K562 (cell line): ENCODE data around the gene DNAH8. TPM values are rescaled to one million over a fixed set of nuclear protein-coding genes. Genes with fewer than 3 reads are reported as not detected.

Source experiments
- ATAC-seq: fragments of 200-7000 bp; cut with Tn5 transposase; 3 replicates; pipeline ENCODE4 v1.9.1; 2020; ENCODE audit warnings: moderate library complexity
- BruUV-seq: library from RNA; stranded (reverse); fragments of 400-500 nt; replicated peaks from 2 replicates; lab custom pipeline; 2021; lab: Mats Ljungman, UMichigan
- CTCF ChIA-PET: fragments of 300-600 bp; formaldehyde crosslinking; extraction: SDS; loops from one replicate; lab custom pipeline; 2021; ENCODE audit warnings: low intra/inter-chr PET ratio; lab: Yijun Ruan, JAX
- POLR2A ChIA-PET: fragments of 300-600, 350-650 bp; sonication (Branson Sonifier 250); formaldehyde crosslinking; extraction: SDS; loops from one replicate; lab custom pipeline; 2021; ENCODE audit warnings: antibody characterized with exemption, inconsistent platforms; lab: Yijun Ruan, JAX
- DNase-seq, 4 experiments: peaks; one replicate each; pipeline versions ENCODE4 v3.0.0 to v3.0.0-alpha.2; 2011 to 2018; ENCODE audit warnings: low spot score in 3 of 4, mixed read lengths in 3 of 4; ENCODE audit errors: extremely low read depth in 1 of 4
- FAIRE-seq: peaks from 2 replicates; lab custom pipeline; 2011; peaks lifted over from hg19 to GRCh38; lab: Jason Lieb, UNC
- H2AFZ ChIP-seq: 2 replicates; pipeline ENCODE4 v1.6.0; 2011; ENCODE audit warnings: low read depth, low read length, control low read depth, inconsistent platforms
- H3K27ac ChIP-seq: fragments of 200-600 bp; 3 replicates; pipeline ENCODE4 v1.8.0; 2011; ENCODE audit warnings: low read depth, mild to moderate bottlenecking, control low read depth, inconsistent platforms, low read length, moderate library complexity, mixed read lengths; ENCODE audit errors: extremely low read depth
- H3K27me3 ChIP-seq, 2 experiments: fragments of 300-600 bp in 1 of 2; 2 replicates in 1 of 2; 3 replicates in 1 of 2; pipeline versions ENCODE4 v1.6.0 to v1.8.0; 2011; ENCODE audit warnings: inconsistent platforms in 2 of 2, low read length in 2 of 2, mild to moderate bottlenecking in 1 of 2, mixed read lengths in 1 of 2, moderate library complexity in 1 of 2; ENCODE audit not compliant: control insufficient read depth in 2 of 2, insufficient read depth in 2 of 2
- H3K36me3 ChIP-seq: fragments of 300-600 bp; 3 replicates; pipeline ENCODE4 v1.8.0; 2011; ENCODE audit warnings: mild to moderate bottlenecking, low read length, inconsistent platforms; ENCODE audit not compliant: control insufficient read depth, insufficient read depth
- H3K4me1 ChIP-seq, 2 experiments: fragments of 200-600 bp in 1 of 2; replicated peaks in 1 of 2; 2 replicates in 1 of 2; 3 replicates in 1 of 2; pipeline versions ENCODE4 v1.5.1 to v1.8.0; 2011; ENCODE audit warnings: inconsistent platforms in 2 of 2, low read length in 2 of 2, mild to moderate bottlenecking in 1 of 2, mixed read lengths in 1 of 2, moderate library complexity in 1 of 2; ENCODE audit not compliant: control insufficient read depth in 2 of 2, insufficient read depth in 2 of 2
- H3K4me2 ChIP-seq: 2 replicates; pipeline ENCODE4 v1.6.1; 2011; ENCODE audit warnings: low read length, control low read depth, inconsistent platforms, mixed read lengths; ENCODE audit not compliant: insufficient read depth
- H3K4me3 ChIP-seq: fragments of 200-600 bp; sonication (generic), shearing (Covaris generic); 2 replicates; pipeline ENCODE4 v1.5.1; 2016; ENCODE audit warnings: control low read depth, inconsistent platforms
- H3K79me2 ChIP-seq: fragments of 200-600 bp; 3 replicates; pipeline ENCODE4 v1.8.0; 2011; ENCODE audit warnings: low read length, inconsistent platforms; ENCODE audit not compliant: control insufficient read depth, insufficient read depth
- H3K9ac ChIP-seq, 2 experiments: 2 replicates each; pipeline versions ENCODE4 v1.6.0 to v1.6.1; 2011; ENCODE audit warnings: low read depth in 2 of 2, low read length in 2 of 2, control low read depth in 1 of 2, inconsistent platforms in 1 of 2, mild to moderate bottlenecking in 1 of 2, mixed read lengths in 1 of 2; ENCODE audit not compliant: insufficient read depth in 1 of 2
- H3K9me1 ChIP-seq: one replicate; pipeline ENCODE4 v1.6.0; 2011; ENCODE audit warnings: inconsistent platforms, mild to moderate bottlenecking, low read length, moderate library complexity; ENCODE audit not compliant: control insufficient read depth, insufficient read depth
- H3K9me3 ChIP-seq: replicated peaks from 2 replicates; pipeline ENCODE4 v1.5.1; 2011; ENCODE audit warnings: low read depth, low read length, inconsistent platforms; ENCODE audit not compliant: control insufficient read depth, insufficient read depth
- H4K20me1 ChIP-seq: replicated peaks from 2 replicates; pipeline ENCODE4 v1.6.1; 2011; ENCODE audit warnings: low read length, inconsistent platforms, mixed read lengths; ENCODE audit not compliant: control insufficient read depth, insufficient read depth
- CTCF ChIP-seq, 3 experiments: IDR thresholded peaks in 2 of 3; conservative IDR thresholded peaks in 1 of 3; 2 replicates each; pipeline ENCODE4 v1.5.1; 2011 to 2012; ENCODE audit warnings: low read length in 3 of 3, mild to moderate bottlenecking in 3 of 3, control low read depth in 2 of 3, improper control_type of control experiment in 1 of 3, inconsistent platforms in 1 of 3, low read depth in 1 of 3, mixed read lengths in 1 of 3, moderate library complexity in 1 of 3; ENCODE audit not compliant: insufficient read depth in 2 of 3
- GABPA ChIP-seq: fragments of 200-800 bp; sonication (Bioruptor generic); conservative IDR thresholded peaks from 2 replicates; pipeline ENCODE4 v1.6.1; 2016; ENCODE audit warnings: low read depth, missing genetic modification characterization, missing compliant biosample characterization
- GATA2 ChIP-seq: sonication (generic); formaldehyde crosslinking; IDR thresholded peaks from 2 replicates; pipeline ENCODE4 v1.4.0; 2020; ENCODE audit warnings: mild to moderate bottlenecking, missing genetic modification reagents
- GTF2F1 ChIP-seq: IDR thresholded peaks from 2 replicates; pipeline ENCODE4 v1.6.1; 2011; ENCODE audit warnings: low read depth, low read length, improper control_type of control experiment
- HES1 ChIP-seq: fragments of 450-650 bp; IDR thresholded peaks from 2 replicates; pipeline ENCODE4 v1.6.1; 2016; ENCODE audit warnings: low read depth, mild to moderate bottlenecking, moderate library complexity
- HNRNPL ChIP-seq: fragments of 200-400 bp; formaldehyde crosslinking; IDR thresholded peaks from 2 replicates; pipeline ENCODE4 v1.6.1; 2017; ENCODE audit warnings: low read depth, mild to moderate bottlenecking, low read length
- LCOR ChIP-seq: sonication (generic); formaldehyde crosslinking; IDR thresholded peaks from 2 replicates; pipeline ENCODE4 v1.8.0; 2022; ENCODE audit warnings: mild to moderate bottlenecking, missing genetic modification reagents
- POLR2A ChIP-seq: fragments of 450-650 bp; conservative IDR thresholded peaks from 2 replicates; pipeline ENCODE4 v1.6.1; 2016
- STAG1 ChIP-seq: sonication (generic); formaldehyde crosslinking; IDR thresholded peaks from 2 replicates; pipeline ENCODE4 v1.5.0; 2020; ENCODE audit warnings: missing genetic modification reagents, borderline replicate concordance
- TCF3 ChIP-seq: sonication (generic); formaldehyde crosslinking; IDR thresholded peaks from 2 replicates; pipeline ENCODE4 v1.4.0; 2020; ENCODE audit warnings: mild to moderate bottlenecking, missing genetic modification reagents
- THRB ChIP-seq: fragments of 450-650 bp; formaldehyde crosslinking; conservative IDR thresholded peaks from 2 replicates; pipeline ENCODE4 v1.4.0; 2022; ENCODE audit warnings: mild to moderate bottlenecking, missing genetic modification characterization
- USF2 ChIP-seq: sonication (generic); formaldehyde crosslinking; IDR thresholded peaks from 2 replicates; pipeline ENCODE4 v1.5.0; 2020; ENCODE audit warnings: missing genetic modification reagents
- ZHX1 ChIP-seq: fragments of 150-350 bp; conservative IDR thresholded peaks from 2 replicates; pipeline ENCODE4 v1.6.1; 2014; ENCODE audit warnings: low read length
- ZNF184 ChIP-seq: sonication (generic); formaldehyde crosslinking; IDR thresholded peaks from 2 replicates; pipeline ENCODE4 v1.5.0; 2020; ENCODE audit warnings: missing genetic modification reagents
- ZNF253 ChIP-seq: fragments of 250-450 bp; sonication (Bioruptor Pico); conservative IDR thresholded peaks from 2 replicates; pipeline ENCODE4 v1.6.1; 2021; ENCODE audit warnings: mild to moderate bottlenecking
- WGBS: fragments of 100-300 bp; shearing (Covaris generic); methylation state at CpG from one replicate; pipeline ENCODE4 v1.1.6; 2016; ENCODE audit warnings: low coverage, mixed read lengths; ENCODE audit not compliant: insufficient coverage; ENCODE audit errors: missing lambda C conversion rate; 5-methylcytosine and 5-hydroxymethylcytosine counted together
- in situ Hi-C: fragments of 300-500 bp; cut with MboI; formaldehyde crosslinking; loops from 4 replicates; pipeline ENCODE4 v1.15.0; 2018; ENCODE audit warnings: inconsistent platforms, mixed read lengths
- intact Hi-C: fragments of 100-400 bp; cut with micrococcal nuclease; formaldehyde crosslinking; loops from 2 replicates; pipeline ENCODE4 v1.14.2; 2022
- polyA plus RNA-seq, 8 experiments: library from polyadenylated mRNA; depleted of rRNA in 4 of 8; stranded (reverse) in 5 of 8; unstranded in 3 of 8; fragments of >200 nt; fragmentation: Nextera tagmentation in 2 of 8; fragmentation: Illumina TruSeq in 1 of 8; extraction: Ambion mirVana in 2 of 8; extraction: Trizol in 1 of 8; gene quantifications; 2 replicates each; pipeline versions ENCODE4 v1.2.1 to v1.2.3, GENCODE V29; 2011 to 2014; ENCODE audit warnings: inconsistent platforms in 1 of 8, missing spikeins in 1 of 8
- total RNA-seq, 7 experiments: library from RNA; depleted of rRNA in 6 of 7; stranded (reverse); fragments of >200 nt in 6 of 7; fragmentation: Illumina TruSeq in 2 of 7; extraction: Trizol in 2 of 7; gene quantifications; 2 replicates each; pipeline versions ENCODE4 v1.2.1 to v1.2.3, GENCODE V29; 2011 to 2021; ENCODE audit warnings: low replicate concordance in 1 of 7

DNAH8 gene
- total and polyA plus RNA-seq, 9 of the 15 experiments (the other 6 are each of a cell fraction or from before 2014, with no cell fraction given) = 1.2 to 4.2 (median 2.9) TPM

GRCh38 chr6:39016839-39017546, 301.9 kb downstream of the DNAH8 start:
- POLR2A ChIA-PET = interaction anchor here (0.6 to 1.8 kb wide), 4 partner anchors 9 to 574 kb away, joined by 3 to 4 read pairs (median 3); no protein-coding TSS in a partner anchor
- no peak for ATAC-seq
- no peak overlapping the region for H3K4me3 ChIP-seq
- H4K20me1 ChIP-seq = no peaks in the 10 kb centered on the region
- no peaks in the 10 kb centered on the region for H3K79me2 ChIP-seq
- peaks cover 21 to 36% of the 10 kb centered on the region in 2 experiments for H3K27me3 ChIP-seq
- no peak overlapping the region for H3K4me2 ChIP-seq
- no peak overlapping the region for H3K27ac ChIP-seq
- 4% methylated on average over 7 of the region's 7 CpGs for WGBS
- intact Hi-C loops = no loop called here
- no peak overlapping the region for H3K9ac ChIP-seq
- no peaks in the 10 kb centered on the region for H3K4me1 ChIP-seq
- H3K36me3 ChIP-seq = no peaks in the 10 kb centered on the region
- TF ChIP-seq GTF2F1 (no peak), ZHX1 (no peak), TCF3 (no peak), ZNF253 (CRISPR knock-in tag) (no peak), HNRNPL (no peak), STAG1 (CRISPR knock-in tag) (no peak), THRB (CRISPR knock-in tag) (no peak), LCOR (CRISPR knock-in tag) (no peak), GABPA (no peak), GATA2 (CRISPR knock-in tag) (no peak), CTCF (IDR thresholded peaks at IDR 0.05 in 2 of 3, conservative IDR thresholded peaks at IDR 0.05 in 1 of 3; ENCODE audit: insufficient read depth in 2 of 3, low read depth in 1 of 3, low read length in 3 of 3) (no peak), USF2 (CRISPR knock-in tag) (no peak), HES1 (no peak), ZNF184 (CRISPR knock-in tag) (no peak), POLR2A (no peak)
- H3K9me3 ChIP-seq = 0 out of 2 replicates have a peak, but pooled peaks cover 2% of the 10 kb centered on the region
- BruUV-seq = no TSS peak
- DNase-seq = no peak
- FAIRE-seq = no peak
- H2AFZ ChIP-seq = no peak overlapping the region
- no peaks in the 10 kb centered on the region for H3K9me1 ChIP-seq
- in situ Hi-C loops = no loop called here
- CTCF ChIA-PET = no interaction called here
